ENCODE measurements around the gene NFE2L3.
A peak's percentile ranks its signal among the peaks of the same experiment; 100 is the strongest.

Gene NFE2L3

DNA sequence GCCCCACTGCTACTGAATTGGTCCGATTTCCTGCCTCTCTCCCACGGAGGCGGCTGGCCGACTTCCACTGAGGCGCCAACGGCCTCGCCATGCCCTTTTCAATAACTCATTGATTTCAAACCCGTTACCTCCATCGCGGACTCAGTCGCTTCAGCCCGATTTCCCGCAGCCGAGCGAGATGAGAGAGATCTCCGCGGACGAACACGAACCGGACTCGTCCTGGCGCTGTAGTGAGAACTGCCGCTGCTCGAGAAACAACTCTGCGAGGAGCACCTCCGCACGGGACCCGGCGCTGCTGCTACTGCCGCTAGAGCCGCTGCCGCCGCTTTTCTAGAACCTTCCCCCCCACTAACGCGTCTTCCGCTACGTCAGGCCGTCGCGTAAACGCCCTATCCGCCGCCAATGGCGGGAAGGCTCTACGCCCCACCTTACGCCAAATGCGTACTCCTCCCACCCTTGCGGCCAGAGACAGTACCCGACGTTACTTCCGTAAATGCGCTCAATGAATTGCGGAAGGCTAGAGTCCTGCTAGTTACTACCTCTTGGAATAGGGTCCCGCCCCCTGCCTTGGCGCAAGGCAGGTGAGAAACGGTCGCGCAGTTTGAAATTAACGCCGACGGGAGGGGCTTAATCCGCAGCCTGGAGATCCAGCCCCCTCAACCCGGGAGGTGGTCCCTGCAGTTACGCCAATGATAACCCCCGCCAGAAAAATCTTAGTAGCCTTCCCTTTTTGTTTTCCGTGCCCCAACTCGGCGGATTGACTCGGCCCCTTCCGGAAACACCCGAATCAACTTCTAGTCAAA is 48.6 kb downstream of the NFE2L3 start, which contains the start of gene HNRNPA2B1:
Gene HNRNPA2B1, minus strand, starts transcription at position 303 of the 803 bp plus-strand sequence. Its CDS starts 169 bp downstream, at position 134.
- DNase-seq: peak; percentile 98 to 99

DNA sequence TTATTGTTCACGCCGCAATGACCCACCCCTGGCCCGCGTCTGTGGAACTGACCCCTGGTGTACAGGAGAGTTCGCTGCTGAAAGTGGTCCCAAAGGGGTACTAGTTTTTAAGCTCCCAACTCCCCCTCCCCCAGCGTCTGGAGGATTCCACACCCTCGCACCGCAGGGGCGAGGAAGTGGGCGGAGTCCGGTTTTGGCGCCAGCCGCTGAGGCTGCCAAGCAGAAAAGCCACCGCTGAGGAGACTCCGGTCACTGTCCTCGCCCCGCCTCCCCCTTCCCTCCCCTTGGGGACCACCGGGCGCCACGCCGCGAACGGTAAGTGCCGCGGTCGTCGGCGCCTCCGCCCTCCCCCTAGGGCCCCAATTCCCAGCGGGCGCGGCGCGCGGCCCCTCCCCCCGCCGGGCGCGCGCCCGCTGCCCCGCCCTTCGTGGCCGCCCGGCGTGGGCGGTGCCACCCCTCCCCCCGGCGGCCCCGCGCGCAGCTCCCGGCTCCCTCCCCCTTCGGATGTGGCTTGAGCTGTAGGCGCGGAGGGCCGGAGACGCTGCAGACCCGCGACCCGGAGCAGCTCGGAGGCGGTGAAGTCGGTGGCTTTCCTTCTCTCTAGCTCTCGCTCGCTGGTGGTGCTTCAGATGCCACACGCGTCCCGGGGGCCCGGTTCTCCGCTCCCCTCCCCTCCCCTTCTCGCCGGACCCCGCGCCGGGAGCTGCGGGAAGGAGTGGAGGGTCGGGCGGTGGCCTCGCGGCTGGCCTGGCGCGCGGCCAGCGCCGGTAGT is 49.4 kb downstream of the NFE2L3 start, which contains the start of gene CBX3:
Gene CBX3, plus strand, starts transcription at position 499 of the 772 bp plus-strand sequence. CDS start 1,254 bp downstream, outside the sequence.
- DNase-seq: peak; percentile 82 to 86

DNA sequence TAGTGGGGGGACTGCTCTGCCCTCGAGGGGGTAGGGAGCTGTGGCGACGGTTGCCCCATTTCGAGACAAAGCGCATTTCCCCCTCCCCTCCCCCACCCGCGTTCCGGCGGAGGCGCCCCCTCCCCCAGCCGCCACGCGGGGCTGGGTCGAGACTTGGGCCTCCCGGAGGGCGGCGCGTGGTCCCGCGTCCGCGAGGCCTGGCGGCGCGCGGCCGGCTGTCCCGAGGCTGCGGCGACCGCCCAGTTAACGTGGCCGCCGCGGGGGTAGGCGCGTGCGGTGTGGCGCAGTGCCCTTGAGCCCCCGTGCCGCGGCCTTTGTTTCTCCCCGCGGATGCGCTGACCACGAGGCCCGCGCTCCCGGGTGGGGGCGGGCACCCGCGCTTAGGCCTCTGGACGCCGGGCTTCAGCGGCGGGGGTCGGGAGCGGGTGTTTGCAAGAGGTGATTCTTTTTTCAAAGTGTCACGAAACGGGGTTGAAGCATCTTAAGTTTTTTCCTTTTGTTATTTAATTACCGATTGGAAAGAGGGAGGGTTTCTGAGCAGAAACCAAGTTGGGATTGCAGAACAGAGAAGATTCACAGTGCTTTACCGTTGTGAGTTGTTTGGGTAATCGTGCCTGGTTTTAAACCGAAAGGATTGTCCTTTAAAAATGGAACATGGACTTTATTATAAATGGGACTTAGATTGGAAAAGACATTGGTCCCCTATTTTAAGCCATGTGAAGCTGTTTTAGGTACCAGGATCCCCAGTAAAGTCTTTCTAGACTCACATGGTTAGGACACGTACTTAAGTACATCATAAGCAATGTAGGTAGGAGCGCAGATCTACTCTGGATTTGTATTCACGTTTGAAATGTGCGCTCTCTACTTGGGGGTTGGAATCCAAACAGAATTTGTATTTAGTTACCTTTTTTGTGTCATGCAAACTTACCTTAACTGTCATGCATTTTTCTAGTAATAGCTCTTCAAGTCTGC is 50.3 kb downstream of the NFE2L3 start:
- DNase-seq: peak; percentile 43 to 64

DNA sequence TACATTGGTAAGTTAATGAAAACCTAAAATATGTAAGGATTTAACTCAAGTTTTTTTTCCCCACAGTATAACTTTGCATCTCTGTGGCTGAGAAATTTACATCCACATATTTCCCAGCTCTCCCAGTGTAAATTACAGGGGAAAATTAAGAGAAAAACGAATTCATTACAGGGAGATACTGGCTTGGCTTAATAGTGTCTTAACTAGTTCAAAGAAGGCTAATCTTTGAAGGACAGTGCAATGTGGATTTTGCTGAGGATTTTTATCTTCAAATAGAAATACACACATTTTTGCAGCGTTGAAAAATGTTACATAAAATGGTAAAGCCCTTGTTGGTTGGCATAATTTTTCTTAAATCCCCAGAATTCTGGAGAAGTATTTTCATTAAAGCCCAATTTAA is 51.0 kb downstream of the NFE2L3 start:
- no peak for DNase-seq

DNA sequence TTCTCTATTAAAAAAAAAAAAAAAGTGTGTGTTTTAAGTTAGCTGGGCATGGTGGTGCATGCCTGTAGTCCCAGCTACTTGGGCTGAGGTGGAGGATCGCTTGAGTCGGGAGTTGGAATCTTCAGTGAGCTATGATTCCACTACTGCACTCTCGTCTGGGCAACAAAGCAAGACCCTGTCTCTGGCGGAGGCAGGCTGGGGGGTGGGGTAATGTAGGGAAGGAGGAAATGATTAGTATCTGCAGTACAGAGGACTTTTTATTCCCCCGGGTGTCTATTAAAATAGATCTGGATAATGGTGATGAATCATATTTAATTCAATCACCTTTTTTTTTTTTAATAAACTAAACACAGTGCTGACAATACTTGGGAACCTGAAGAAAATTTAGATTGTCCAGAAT is 56.0 kb downstream of the NFE2L3 start:
- no peak for DNase-seq

DNA sequence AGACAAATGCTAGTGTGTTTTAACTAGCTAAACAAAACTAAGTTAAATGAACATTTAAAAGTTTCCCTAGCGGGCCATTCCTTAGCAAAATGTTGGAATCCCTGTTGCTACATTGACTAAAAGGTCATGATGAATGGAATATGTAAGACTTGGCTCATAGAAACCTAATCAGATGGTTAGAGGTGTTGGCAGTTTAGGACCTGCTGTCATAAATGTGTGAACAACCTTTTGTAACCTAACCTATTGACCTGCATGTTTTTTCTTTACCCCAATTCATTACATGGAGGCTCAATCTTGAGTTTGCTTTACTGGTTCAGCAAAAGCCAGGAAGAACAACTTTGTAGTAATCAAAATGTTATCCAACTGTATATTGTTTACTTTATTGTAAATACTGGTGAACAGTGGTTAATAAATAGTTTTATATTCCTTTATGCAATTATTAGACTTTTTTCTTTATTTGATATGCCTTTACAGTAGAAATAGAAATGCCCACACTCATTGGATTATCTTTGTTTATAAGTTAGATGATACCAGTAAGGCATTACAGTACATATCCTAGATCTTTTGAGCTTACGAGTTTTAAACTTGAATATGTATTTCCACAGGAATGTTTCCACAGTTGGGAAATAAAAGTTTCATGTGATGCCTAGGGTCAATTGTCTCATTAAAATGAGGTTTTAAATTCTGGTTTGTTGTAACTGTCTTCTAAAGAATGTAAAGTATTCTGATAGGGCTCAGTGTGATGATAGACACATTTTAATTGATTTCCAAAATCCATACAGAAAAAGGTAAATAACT is 61.1 kb downstream of the NFE2L3 start:
- DNase-seq: no peak

DNA sequence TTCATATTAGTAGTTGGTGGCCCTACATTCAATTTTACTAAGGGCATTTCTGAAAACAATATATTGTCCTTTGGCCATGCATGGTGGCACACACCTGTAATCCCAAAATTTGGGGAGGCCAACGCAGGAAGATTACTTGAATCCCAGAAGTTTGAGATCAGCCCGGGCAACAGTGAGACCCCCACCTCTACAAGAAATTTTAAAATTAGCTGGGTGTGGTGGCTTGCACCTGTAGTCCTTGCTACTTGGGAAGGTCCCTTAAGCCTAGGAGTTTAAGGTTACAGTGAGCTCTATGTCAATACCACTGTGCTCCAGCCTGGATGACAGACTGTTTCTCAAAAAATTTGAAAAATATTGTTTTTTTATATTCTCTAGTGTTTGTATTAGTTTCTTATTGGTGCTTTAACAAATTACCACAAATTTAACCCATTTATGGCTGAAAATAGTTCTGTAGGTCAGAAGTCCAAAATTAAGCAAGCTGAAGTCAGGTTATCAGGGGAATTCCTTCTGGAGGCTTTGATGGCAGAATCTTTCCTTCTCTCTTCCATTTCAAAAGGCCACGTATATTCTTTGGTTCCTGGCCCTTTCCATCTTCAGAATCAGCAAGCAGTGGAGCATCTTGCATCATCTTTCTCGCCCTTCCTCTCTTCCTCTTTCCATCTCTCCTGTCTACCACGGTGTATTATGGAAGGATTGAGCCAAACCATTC is 62.0 kb downstream of the NFE2L3 start:
- DNase-seq: no peak

DNA sequence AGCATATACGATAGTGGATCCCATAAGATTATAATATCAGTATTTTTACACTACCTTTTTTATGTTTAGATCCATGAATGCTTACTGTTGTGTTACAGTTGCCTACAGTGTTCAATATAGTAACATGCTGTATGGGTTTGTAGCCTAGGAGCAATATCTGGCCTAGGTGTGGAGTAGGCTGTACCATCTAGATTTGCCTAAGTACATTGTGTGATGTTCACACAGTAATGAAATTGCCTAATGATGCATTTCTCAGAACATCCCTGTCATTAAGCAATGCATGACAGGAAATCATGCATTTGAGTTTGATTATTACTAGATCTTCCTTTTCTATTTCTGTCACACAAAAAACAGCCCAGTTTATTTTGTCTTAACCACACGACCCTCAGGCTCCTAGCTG is 64.1 kb downstream of the NFE2L3 start:
- peak; percentile 41 to 79 for DNase-seq

DNA sequence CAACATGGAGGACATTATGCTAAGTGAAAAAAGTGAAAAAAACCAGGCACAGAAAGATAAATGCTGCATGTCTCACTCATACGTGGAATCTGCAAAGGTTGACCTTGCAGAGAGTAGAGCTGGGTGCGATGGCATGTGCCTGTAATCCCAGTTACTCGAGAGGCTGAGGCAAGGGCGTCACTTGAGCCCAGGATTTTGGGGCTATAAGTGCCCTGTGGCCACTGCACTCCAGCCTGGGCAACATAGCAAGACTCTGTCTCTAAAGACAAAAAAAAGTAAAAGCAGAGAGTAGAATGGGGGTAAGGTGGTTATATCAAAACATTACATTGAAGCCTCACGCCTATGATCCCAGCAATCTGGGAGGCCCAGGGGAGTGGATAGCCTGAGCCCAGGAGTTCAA is 72.4 kb downstream of the NFE2L3 start:
- DNase-seq: no peak

DNA sequence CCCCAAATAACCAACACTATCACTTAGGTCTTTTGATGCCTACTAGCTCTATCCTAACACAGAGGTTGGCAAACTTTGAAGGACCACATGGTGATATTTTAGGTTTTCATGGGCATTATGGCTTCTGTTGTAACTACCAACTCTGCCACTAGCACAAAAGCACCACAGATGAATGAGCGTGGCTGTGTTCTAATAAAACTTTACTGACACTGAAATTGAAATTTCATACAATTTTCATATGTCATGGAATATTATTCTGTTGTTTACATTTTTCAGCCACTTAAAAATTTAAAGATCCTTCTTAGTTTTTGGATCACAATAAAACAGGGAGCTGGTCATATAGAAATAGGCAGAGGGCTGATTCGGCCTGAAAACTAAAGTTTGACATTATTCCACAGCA is 76.0 kb downstream of the NFE2L3 start:
- no peak for DNase-seq

DNA sequence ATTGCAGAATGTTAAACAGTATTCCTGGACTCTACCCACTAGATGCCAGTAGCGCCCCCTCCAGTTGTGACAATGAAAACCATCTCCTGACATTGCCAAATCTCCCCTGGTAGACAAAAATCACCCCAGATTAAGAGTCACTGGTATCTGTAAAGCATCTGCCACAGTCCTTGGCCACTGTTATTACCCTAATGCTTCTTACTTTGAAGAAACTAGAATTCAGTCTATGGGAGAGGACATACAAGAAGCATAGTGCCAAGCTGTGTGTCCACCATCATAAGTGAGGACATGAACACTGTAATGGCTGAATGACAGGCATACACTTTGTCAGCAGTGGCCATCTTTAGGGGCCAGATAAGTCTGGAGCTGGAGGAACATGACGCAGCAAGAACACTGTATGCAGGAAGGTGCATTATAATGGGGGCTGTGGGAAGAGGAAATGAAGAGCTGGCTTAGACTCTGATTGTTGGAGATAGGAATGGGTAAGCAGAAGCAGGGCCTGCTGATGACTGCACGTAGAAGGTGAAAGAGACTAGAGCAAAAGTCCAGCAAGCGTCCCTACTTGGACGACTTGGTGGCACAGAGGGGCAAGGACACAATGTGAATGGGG is 82.0 kb downstream of the NFE2L3 start:
- DNase-seq: no peak

Measured in inflammatory macrophage (primary cell).